AG04449 (cell line): ENCODE data around the gene ARID1A.

ENCODE experiments used
- CTCF ChIA-PET: fragments of 350-600 bp; formaldehyde crosslinking; extraction: SDS; loops from one replicate; lab custom pipeline; 2021; ENCODE audit warnings: antibody characterized with exemption; lab: Yijun Ruan, JAX
- POLR2A ChIA-PET: fragments of 400-600, 350-600 bp; formaldehyde crosslinking; extraction: SDS; loops from one replicate; lab custom pipeline; 2020; ENCODE audit warnings: antibody characterized with exemption, inconsistent platforms; lab: Yijun Ruan, JAX
- DNase-seq: peaks from one replicate; pipeline ENCODE4 v3.0.0-alpha.2; 2010; ENCODE audit warnings: low read depth, low spot score
- H3K4me3 ChIP-seq: 2 replicates; pipeline ENCODE4 v1.5.1; 2011; ENCODE audit warnings: low read depth, mild to moderate bottlenecking, control low read depth, low read length
- TF ChIP-seq, protein P1 (sequence below): IDR thresholded peaks from one replicate; pipeline ENCODE4 v1.5.1; 2011; ENCODE audit warnings: mild to moderate bottlenecking, moderate library complexity, low read length, control low read depth, inconsistent platforms; ENCODE audit not compliant: insufficient read depth; ENCODE audit errors: missing control alignments

The ARID1A gene

DNA sequence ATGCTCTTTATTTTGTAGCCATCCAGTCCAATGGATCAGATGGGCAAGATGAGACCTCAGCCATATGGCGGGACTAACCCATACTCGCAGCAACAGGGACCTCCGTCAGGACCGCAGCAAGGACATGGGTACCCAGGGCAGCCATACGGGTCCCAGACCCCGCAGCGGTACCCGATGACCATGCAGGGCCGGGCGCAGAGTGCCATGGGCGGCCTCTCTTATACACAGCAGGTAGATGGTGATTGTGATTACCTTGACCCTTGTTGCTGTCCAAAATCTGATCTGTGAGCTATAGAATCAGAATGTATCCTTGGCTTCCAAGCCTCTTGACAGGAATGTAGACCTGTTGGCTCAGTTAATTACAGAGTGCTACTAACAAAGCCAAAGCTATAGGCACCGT is 33.8 kb downstream of the ARID1A start:
- TF ChIP-seq, protein P1, sequence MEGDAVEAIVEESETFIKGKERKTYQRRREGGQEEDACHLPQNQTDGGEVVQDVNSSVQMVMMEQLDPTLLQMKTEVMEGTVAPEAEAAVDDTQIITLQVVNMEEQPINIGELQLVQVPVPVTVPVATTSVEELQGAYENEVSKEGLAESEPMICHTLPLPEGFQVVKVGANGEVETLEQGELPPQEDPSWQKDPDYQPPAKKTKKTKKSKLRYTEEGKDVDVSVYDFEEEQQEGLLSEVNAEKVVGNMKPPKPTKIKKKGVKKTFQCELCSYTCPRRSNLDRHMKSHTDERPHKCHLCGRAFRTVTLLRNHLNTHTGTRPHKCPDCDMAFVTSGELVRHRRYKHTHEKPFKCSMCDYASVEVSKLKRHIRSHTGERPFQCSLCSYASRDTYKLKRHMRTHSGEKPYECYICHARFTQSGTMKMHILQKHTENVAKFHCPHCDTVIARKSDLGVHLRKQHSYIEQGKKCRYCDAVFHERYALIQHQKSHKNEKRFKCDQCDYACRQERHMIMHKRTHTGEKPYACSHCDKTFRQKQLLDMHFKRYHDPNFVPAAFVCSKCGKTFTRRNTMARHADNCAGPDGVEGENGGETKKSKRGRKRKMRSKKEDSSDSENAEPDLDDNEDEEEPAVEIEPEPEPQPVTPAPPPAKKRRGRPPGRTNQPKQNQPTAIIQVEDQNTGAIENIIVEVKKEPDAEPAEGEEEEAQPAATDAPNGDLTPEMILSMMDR: no peak
- ChIA-PET POLR2A (no interaction called here), CTCF (interaction anchor here (1.0 to 2.6 kb wide), 3 partner anchors 13 to 127 kb away, joined by 3 to 13 read pairs (median 3); no protein-coding TSS in a partner anchor)
- H3K4me3 ChIP-seq: no peak overlapping the region
- DNase-seq: no peak

DNA sequence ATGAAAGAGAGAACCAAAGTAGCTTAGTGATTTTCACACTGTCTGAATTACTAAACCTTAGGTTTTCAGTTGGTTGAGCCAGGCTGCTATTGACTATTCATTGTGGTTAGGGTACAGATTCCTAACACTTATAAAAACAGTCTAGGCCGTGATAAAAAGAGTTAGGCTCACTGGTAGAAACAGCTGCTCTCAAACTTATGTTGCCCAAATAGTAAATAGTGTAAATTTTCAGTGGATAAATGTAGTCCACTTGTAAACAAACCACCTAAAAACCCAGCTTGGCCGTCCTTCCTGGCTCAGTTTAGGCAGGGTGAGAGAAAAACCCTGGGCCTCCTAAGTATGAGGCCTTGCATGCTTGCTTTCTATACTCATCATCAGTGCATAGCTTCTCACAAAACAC is 34.9 kb downstream of the ARID1A start:
- TF ChIP-seq, protein P1: no peak
- no peak overlapping the region for H3K4me3 ChIP-seq
- peak; percentile 52 for DNase-seq
- ChIA-PET CTCF (interaction anchor here (1.0 to 2.2 kb wide), 5 partner anchors 28 to 129 kb away, joined by 3 to 5 read pairs (median 4); no protein-coding TSS in a partner anchor), POLR2A (interaction anchor here (1.0 kb wide), 1 partner anchor 33 kb away, joined by 4 read pairs; no protein-coding TSS in a partner anchor)

GRCh38 chr1:26731233-26731902 is 35.6 kb downstream of the ARID1A start:
- CTCF ChIA-PET: interaction anchor here (1.1 to 2.2 kb wide), 5 partner anchors 8 to 130 kb away, joined by 3 to 5 read pairs (median 4); no protein-coding TSS in a partner anchor
- POLR2A ChIA-PET: interaction anchor here (1.0 kb wide), 1 partner anchor 33 kb away, joined by 4 read pairs; no protein-coding TSS in a partner anchor
- no peak for DNase-seq
- TF ChIP-seq, protein P1: no peak
- H3K4me3 ChIP-seq: no peak overlapping the region

- CTCF ChIA-PET: interaction anchor here (0.8 to 1.3 kb wide), 2 partner anchors 8 to 9 kb away, joined by 3 to 4 read pairs; no protein-coding TSS in a partner anchor
- TF ChIP-seq, protein P1: no peak
- no peak for DNase-seq
- POLR2A ChIA-PET: no interaction called here
- H3K4me3 ChIP-seq: no peak overlapping the region
Measured at GRCh38 chr1:26733392-26733791, 37.6 kb downstream of the ARID1A start.

- DNase-seq: peak; percentile 49
- TF ChIP-seq, protein P1: no peak
- no peak overlapping the region for H3K4me3 ChIP-seq
- CTCF ChIA-PET: no interaction called here
- POLR2A ChIA-PET: no interaction called here
Measured at GRCh38 chr1:26733982-26734381, 38.2 kb downstream of the ARID1A start.

- POLR2A ChIA-PET: no interaction called here
- H3K4me3 ChIP-seq: no peak overlapping the region
- CTCF ChIA-PET: no interaction called here
- DNase-seq: no peak
- TF ChIP-seq, protein P1: no peak
Measured at GRCh38 chr1:26734501-26735058, 38.8 kb downstream of the ARID1A start.
